ENCODE results near the gene SELENOV. TPM values are rescaled to one million over a fixed set of nuclear protein-coding genes. Genes with fewer than 3 reads are reported as not detected.

SELENOV gene
- total RNA-seq, 1 experiment from 2014 or later = 0.80 TPM

GRCh38 chr19:39544911-39545310 is 30.0 kb downstream of the SELENOV start:
- in situ Hi-C loops (cut with HindIII; ENCODE audit: low pct_unique_long_range_greater_than_20kb, low sequenced_read_pairs) = loop anchor here (5.0 to 10.0 kb wide), 4 partner anchors 43 to 320 kb away; no protein-coding TSS in a partner anchor
- Histone ChIP-seq H3K9me3 (ENCODE audit: control insufficient read depth, insufficient read depth, low read depth, low read length) (no peaks in the 10 kb centered on the region), H3K4me1 (ENCODE audit: control insufficient read depth, insufficient read depth, low read length) (peaks cover 15% of the 10 kb centered on the region), H3K27ac (ENCODE audit: low read length) (no peak overlapping the region), H3K36me3 (ENCODE audit: control insufficient read depth, insufficient read depth, low read length) (no peaks in the 10 kb centered on the region), H3K27me3 (ENCODE audit: control insufficient read depth, insufficient read depth, low read length) (peaks cover 24% of the 10 kb centered on the region), H3K4me3 (ENCODE audit: low read depth in 2 of 2, low read length in 2 of 2) (no peak overlapping the region)
- POLR2A ChIA-PET = interaction anchor here (0.6 to 3.5 kb wide), 5 partner anchors 96 to 885 kb away, joined by 3 to 24 read pairs (median 4); partner anchors contain the start of gene RPS16
- DNase-seq (ENCODE audit: low read depth, low spot score) (no peak), ATAC-seq (no peak)
- CTCF ChIA-PET = interaction anchor here (0.6 to 17.8 kb wide), 13 partner anchors 8 to 463 kb away, joined by 3 to 508 read pairs (median 4); partner anchors contain the start of genes RPS16 and SUPT5H
- BruUV-seq (replicated peaks) = no TSS peak
- TF ChIP-seq REST (IDR thresholded peaks at IDR 0.05; ENCODE audit: insufficient read depth in 1 of 2, low read depth in 2 of 2, low read length in 1 of 2) = no peak
- no peak for TF ChIP-seq SIN3A (IDR thresholded peaks at IDR 0.05; ENCODE audit: borderline replicate concordance, insufficient read depth, low read depth, low read length)
- TF ChIP-seq POLR2AphosphoS5 (IDR thresholded peaks at IDR 0.05; ENCODE audit: low read depth, low read length) = no peak
- no peak for TF ChIP-seq CTCF (IDR thresholded peaks at IDR 0.05)
- no peak for TF ChIP-seq TCF7L2 (IDR thresholded peaks at IDR 0.05; ENCODE audit: low read depth, low read length)
- intact Hi-C loops (cut with micrococcal nuclease; ENCODE audit: unreplicated experiment) = loop anchor here (5.0 kb wide), 1 partner anchor 287 kb away; the partner anchor contains the start of gene DYRK1B

- no peak for DNase-seq (ENCODE audit: low read depth, low spot score)
- ATAC-seq = no peak; the same call in 1 of the 2 replicates
- intact Hi-C loops (cut with micrococcal nuclease; ENCODE audit: unreplicated experiment) = no loop called here
Observed at GRCh38 chr19:39546599-39546998, 31.7 kb downstream of the SELENOV start.

More at GRCh38 chr19:39546599-39546998, 31.7 kb downstream of the SELENOV start:
- H3K27ac ChIP-seq (ENCODE audit: low read length) = no peak overlapping the region
- no TSS peak for BruUV-seq (replicated peaks)
- in situ Hi-C loops (cut with HindIII; ENCODE audit: low pct_unique_long_range_greater_than_20kb, low sequenced_read_pairs) = loop anchor here (5.0 to 10.0 kb wide), 3 partner anchors 126 to 318 kb away; no protein-coding TSS in a partner anchor
- no peaks in the 10 kb centered on the region for H3K36me3 ChIP-seq (ENCODE audit: control insufficient read depth, insufficient read depth, low read length)
- TF ChIP-seq TCF7L2 (IDR thresholded peaks at IDR 0.05; ENCODE audit: low read depth, low read length) = no peak
- no peak for TF ChIP-seq CTCF (IDR thresholded peaks at IDR 0.05)
- TF ChIP-seq POLR2AphosphoS5 (IDR thresholded peaks at IDR 0.05; ENCODE audit: low read depth, low read length) = no peak
- TF ChIP-seq SIN3A (IDR thresholded peaks at IDR 0.05; ENCODE audit: borderline replicate concordance, insufficient read depth, low read depth, low read length) = no peak
- no peak overlapping the region for H3K4me3 ChIP-seq (ENCODE audit: low read depth in 2 of 2, low read length in 2 of 2)
- POLR2A ChIA-PET = interaction anchor here (0.6 to 3.5 kb wide), 4 partner anchors 31 to 131 kb away, joined by 3 to 24 read pairs (median 4); partner anchors contain the start of gene RPS16
- H3K27me3 ChIP-seq (ENCODE audit: control insufficient read depth, insufficient read depth, low read length) = peaks cover 20% of the 10 kb centered on the region
- H3K4me1 ChIP-seq (ENCODE audit: control insufficient read depth, insufficient read depth, low read length) = peaks cover 6% of the 10 kb centered on the region
- CTCF ChIA-PET = interaction anchor here (0.5 to 17.8 kb wide), 20 partner anchors 9 to 246 kb away, joined by 3 to 508 read pairs (median 6); partner anchors contain the start of genes DLL3 and RPS16
- H3K9me3 ChIP-seq (ENCODE audit: control insufficient read depth, insufficient read depth, low read depth, low read length) = no peaks in the 10 kb centered on the region
